Measurements from ENCODE around the gene GPR153.

Gene GPR153

GRCh38 chr1:6286266-6286665 is 25.4 kb upstream of the GPR153 start:
- DNase-seq: no peak

GRCh38 chr1:6285336-6285735 is 24.4 kb upstream of the GPR153 start:
- no peak for DNase-seq

- no peak for DNase-seq
Observed at GRCh38 chr1:6282577-6283270, 21.8 kb upstream of the GPR153 start.

DNA sequence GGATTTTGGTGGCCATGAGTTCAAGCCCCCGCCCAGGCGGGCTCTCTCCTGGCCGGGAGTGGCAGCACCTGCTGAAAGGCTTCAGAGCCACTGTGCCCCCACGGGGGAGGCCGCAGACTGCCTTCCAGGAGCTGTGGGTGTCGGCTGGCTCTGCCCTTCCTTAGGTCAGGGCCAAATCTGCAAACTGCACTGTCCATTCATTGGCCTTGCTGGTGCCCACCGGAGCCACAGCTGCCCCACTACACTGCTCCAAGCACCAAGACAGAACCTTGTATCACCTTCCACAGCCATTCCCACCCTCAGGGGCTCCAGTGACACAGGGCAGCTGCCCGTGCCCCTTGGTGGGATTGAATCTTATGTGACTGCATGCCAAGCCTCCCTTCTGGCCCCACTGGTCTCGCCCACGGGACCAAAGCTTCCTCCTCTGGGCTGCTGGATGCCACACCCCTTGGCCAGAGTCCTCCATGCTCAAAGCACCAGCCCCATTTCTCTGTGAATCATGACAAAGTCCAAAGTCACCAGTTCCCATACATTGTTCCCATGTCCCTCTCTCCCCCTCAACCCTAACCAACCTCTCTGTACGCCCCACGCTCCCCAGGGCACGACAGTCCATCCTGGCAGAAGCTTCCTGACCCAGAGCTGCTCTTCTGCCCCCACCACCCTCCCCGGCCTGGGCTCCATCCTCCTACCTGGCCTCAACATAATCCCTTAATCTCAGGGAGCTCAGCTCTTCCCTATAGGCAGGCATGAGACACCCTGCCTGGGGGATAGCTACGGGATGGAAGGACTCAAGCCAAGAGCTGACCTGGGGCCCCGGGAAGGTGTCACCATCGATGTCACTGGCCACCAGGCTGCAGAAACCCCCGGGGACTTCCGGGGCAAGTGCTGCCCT is 20.9 kb upstream of the GPR153 start:
- no peak for DNase-seq

GRCh38 chr1:6280761-6281451 is 20.0 kb upstream of the GPR153 start:
- no peak for DNase-seq

DNA sequence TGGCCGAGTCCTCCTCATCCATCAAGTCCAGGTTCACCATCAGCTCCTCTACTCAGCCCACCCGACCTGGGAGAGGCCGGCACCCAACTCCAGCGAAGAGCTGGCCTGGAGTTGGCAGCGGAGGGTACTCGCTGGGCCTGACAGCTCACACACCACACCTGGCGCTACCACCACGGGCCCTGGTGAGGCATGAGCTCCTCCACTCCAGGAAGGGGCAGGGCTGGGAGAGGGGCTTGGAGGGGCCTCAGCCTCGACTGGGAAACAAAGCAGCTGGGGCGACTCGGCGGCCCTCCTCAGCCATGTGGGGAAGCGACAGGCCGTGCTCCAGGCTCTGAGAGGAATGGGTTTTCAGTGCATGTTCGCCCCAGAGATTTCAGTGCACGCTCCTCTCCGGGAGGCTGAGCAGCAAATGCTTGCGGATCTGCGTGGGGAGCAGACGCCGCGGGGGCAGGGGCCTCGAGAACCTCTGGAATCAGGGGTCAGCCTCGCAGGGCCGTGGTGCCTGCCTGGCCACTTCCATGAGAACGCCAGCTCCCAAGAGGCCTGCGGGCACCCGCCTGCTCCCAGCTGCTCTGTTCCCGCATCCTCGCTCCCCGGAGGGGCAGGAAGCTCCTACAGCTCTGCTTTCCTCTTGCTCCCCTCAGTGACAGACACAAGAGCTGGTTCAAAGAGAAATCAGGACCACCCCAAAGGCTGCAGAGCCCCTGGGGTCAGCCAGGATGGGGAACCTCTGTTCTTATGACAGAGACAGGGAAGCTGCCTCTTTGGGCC is 18.9 kb upstream of the GPR153 start:
- DNase-seq: no peak

GRCh38 chr1:6279066-6279465 is 18.2 kb upstream of the GPR153 start:
- DNase-seq: no peak

DNA sequence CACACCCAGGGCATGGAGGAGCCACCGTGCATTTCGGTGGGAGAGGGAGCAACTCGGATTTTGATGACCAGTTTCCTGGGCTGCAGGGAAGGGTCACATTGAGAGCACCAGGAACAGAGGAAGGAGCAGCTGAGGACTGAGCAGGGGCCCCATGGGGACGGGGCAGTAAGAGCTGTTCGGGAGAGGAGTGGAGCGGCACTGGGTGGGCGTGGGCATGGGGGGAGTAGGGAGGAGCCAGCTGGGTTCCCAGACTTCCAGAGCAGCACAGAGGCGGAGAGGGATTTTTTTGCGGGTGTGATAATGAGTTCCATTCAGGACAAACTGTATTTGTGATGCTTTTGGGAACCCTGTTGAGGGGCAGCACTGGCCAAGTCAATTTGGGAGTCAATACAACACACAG is 17.4 kb upstream of the GPR153 start:
- DNase-seq: no peak

DNA sequence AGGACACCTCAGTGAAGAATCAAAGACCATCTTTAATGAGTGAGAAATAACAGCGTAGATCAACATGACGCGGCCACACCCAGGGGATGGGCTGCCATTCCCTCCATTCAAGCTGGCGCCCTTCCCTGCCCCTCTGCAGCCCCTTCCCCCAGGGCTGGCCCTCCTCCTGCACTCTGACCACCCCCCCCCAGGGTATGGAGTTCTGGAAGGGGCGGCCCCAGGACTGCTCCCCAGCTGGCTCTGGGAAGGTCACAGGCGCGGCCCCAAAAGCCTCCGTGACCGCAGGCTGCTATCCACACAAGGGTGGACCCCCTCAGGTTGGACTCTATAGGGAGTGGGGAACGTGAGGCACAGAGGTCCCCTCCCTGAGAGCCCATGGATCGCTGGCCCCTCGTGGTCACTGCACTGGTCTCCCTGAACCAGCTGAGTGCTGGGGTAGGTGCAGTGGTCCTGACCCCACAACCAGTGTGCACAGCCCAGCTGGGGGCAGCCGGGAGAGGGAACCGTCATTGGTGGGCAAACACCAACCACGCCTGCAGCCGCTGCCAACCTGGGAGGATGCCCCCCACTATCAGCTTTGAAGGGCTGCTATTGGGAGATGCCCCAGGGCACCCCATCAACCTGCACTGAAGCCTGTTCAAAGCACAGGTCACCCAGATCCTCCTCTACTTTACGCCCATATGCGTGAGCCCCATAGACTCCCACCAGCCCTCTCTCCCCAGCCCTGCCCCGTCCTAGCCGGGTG is 16.1 kb upstream of the GPR153 start:
- DNase-seq: no peak

DNA sequence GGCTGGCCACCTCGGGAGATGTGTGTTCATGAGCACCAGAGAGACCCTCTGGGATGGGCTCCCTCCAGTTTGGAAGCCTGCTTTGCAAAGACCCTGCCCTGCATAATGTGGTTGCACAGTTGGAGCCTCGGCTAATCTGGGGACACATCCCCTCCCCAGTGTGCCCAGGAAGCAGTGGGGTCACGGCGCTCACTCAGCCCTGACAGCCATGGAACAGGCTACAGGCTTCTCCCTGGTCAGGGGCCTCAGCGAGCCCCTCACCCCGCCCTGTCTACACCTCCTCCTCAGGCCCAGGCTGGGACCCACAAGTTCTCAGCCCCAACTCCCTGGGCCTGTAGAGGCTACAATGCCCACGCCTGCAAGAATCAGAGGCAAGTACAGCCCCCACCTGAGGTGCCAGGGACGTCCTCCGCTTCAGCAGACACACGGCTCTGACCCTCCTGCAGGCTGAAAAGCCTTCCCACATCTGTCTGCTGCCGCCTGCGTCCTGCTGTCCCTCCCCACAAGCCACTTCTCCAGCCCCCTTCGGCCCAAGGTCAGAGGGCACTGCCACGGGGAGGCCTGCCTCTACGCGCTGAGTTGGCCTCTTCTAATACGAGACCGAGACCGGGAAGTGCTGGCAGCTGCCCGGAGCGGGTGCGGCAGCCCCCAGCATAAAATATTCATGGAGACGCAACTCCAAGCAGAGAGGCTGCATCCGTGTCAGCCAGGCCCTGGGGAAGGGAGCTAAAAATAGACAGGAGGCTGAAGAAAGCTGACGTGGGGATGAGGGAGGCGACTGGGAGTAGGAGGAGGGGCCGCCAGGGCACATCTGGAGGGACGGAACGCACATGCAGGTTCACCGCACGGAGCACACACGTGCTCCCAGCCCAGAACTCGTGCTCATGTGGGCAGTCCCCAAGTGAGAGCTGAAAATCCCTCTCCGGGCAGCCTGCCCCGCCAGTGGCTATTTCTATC is 15.2 kb upstream of the GPR153 start:
- no peak for DNase-seq

DNA sequence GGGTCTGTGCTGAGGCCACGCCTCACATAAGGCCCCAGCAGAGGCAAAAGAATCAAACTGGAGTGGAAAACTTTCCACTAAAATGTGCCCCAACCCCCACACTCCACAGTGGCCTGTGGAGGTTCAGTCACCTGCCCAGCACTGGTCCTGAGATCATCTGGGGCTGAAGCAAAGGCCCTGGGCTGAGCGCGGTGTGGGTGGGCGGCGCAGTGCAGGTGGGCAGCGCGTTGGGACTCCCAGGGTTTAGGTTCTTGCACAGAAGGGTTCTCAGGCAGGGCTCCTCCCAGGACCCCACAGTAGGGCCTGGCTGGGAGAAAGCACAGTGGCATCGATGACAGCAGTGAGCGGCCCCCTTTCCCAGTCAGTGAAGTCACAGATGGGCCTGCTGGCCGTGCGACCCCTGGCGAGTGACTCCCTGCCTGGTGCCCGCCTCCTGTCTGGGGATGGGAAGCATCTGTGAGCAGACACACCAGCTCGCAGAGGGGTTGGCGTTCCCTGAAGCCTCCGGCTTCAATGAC is 13.8 kb upstream of the GPR153 start:
- no peak for DNase-seq

GRCh38 chr1:6274102-6274501 is 13.2 kb upstream of the GPR153 start:
- no peak for DNase-seq

DNA sequence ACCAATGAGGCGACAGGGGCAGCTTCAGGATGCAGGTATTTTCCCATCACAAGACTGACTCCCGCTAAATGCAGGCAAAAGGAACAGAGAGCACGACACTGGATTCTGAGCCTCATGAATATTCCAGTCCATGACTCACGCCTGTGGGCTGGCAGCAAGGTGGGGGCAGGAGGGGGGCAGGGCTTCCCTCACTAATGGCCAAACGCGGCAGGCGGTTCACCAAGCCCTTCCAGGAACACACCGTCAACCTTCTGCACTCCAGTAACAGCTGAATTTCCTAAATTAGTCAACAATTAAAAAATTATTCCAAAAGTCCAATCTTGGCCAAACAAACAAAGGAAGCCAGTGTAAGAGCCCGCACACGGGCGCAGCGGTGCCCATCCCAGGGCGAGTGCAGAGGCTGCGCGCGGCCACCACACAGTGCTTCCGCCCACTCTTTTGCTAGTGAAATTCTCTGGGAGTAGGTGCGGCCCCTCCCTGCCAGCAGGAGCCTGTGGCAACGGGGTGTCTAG is 12.5 kb upstream of the GPR153 start:
- no peak for DNase-seq

- DNase-seq: no peak
Observed at GRCh38 chr1:6272868-6273267, 12.0 kb upstream of the GPR153 start.

DNA sequence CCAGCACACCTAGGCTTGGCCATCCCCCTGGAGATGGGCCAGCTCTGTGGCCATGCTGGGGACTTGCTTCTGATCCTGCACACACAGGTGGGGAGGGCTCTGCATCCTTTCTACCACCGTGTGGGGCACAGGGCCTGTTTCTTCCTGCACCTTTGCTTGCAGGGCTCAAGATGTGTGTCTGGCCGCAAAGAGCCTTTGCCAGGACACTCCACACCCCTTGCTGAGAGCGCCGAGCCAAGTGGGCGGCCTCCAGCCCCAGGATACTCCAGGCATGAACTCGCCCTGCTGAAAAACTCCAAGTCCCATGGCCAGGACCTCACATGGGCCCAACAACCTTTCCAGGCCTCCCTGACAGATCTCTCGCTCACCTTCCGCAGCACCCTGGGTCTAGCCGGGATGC is 11.6 kb upstream of the GPR153 start:
- DNase-seq: no peak

DNA sequence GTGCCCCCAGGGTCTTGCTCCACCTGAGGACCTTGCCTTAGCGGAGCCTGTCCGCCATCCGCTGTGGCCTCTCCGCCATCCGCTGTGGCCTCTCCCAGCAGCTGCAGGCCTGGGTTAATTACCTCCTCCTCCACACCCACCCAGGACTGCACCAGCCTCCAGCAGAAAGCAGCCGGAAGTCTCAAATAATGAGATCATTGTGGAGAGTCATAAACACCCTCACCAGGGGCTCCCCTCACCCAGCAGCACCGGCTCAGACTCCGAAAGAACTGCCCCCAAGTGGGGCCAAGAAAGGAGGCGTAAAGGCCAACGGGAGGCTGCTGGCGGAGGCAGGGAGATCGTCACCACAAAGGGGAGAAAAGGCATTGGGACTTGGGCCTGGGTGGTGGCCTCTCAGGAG is 10.7 kb upstream of the GPR153 start:
- no peak for DNase-seq

DNA sequence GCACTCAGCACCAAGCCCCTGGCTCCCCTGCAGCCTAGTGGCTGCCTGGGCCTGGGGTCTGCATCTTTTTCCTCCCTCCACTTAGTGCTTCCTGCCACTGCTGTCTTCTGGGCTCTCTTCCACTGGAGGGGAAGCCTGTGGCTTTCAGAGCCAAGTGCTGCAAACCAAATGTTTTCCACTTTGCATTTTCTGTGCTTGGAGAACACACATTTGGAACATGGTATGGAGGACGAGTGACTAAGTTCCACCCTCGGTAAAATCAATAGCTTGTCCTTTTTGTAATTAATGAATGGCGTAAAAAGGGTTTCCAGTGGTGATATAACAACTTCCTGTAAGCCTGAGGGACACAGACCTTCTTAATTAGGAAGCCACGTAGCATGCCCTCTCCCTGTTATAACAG is 10.1 kb upstream of the GPR153 start:
- DNase-seq: no peak

GRCh38 chr1:6270401-6270800 is 9.5 kb upstream of the GPR153 start:
- DNase-seq: no peak

- DNase-seq: no peak
Observed at GRCh38 chr1:6269720-6270400, 9.0 kb upstream of the GPR153 start.

GRCh38 chr1:6269296-6269695 is 8.4 kb upstream of the GPR153 start:
- no peak for DNase-seq
